T47D (cell line): ENCODE results near the gene ZBTB7B.

Experiments
- DNase-seq, 2 experiments: peaks; one replicate each; pipeline versions ENCODE4 v3.0.0 to v3.0.0-alpha.2; 2011 to 2012; ENCODE audit warnings: low read depth in 1 of 2, low spot score in 1 of 2
- JUND ChIP-seq: IDR thresholded peaks from 2 replicates; pipeline ENCODE4 v1.6.1; 2012; ENCODE audit warnings: low read depth
- in situ Hi-C: cut with HindIII; loops from 2 replicates; pipeline ENCODE4 v1.10.0; 2016; ENCODE audit warnings: low sequenced_read_pairs, low pct_unique_long_range_greater_than_20kb

The ZBTB7B gene

DNA sequence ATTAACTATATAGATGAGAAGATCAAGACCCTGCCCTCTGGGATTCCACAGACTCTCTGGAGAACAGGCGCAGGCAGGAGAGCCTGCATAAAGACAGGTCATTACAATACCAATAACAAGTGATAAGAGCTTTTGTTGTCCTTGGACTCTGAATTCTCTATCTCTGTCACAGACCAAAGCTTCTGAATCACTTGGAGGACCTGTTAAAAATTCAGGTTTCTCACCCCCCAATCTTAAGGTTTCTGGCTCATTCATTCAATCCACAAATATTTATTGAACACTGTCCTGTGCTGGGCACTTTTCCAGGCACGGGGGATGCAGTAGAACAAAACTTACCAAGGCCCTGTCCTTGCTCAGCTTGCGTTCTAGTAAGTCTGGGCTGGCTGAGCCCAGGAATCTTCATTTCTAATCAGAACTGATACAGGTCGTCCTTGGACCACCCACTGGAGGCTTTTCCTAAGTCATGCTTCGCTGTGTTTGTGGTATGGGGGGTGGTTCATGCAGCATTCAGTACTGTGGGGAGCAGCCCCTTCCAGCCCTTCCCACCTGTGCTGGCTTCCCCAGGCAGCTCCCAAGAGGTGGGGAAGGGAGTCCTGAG, 62.3 kb downstream of the ZBTB7B start:
- DNase-seq: no peak
- in situ Hi-C loops: no loop called here
- no peak for TF ChIP-seq JUND

DNA sequence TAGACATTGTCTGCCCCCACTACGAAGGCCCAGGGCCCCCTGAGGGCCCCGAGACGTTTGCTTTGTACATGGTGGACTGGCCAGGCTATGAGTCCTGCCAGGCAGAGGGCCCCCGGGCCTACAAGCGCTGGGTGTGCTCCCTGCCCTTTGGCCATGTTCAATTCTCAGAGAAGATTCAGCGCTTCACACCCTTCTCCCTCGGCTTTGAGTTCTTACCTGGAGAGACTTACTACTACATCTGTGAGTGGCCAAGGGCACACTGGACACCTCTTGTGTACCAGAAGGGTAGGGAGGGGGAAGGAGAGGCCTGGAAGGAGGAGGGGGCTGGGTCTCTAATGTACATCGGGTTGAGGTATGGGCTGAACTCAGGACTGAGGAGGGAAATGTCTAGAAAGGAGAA, 64.2 kb downstream of the ZBTB7B start:
- no peak for DNase-seq
- in situ Hi-C loops: no loop called here
- no peak for TF ChIP-seq JUND
